DND-41 (cell line): ENCODE results near the gene TEKT5.

ENCODE experiments used
- ATAC-seq: fragments of 200-7000 bp; cut with Tn5 transposase; 3 replicates; pipeline ENCODE4 v1.9.1; 2021; ENCODE audit warnings: low read depth; ENCODE audit not compliant: insufficient read depth
- DNase-seq: peaks from one replicate; pipeline ENCODE4 v3.0.0-alpha.2; 2020
- H2AFZ ChIP-seq: 2 replicates; pipeline ENCODE4 v1.6.0; 2012; ENCODE audit warnings: low read depth, low read length
- H3K27ac ChIP-seq: 2 replicates; pipeline ENCODE4 v1.5.1; 2012; ENCODE audit warnings: low read length, inconsistent platforms
- H3K27me3 ChIP-seq: fragments of 200-600 bp; sonication (generic); 2 replicates; pipeline ENCODE4 v1.6.0; 2012; ENCODE audit warnings: low read length, mild to moderate bottlenecking, inconsistent platforms; ENCODE audit not compliant: insufficient read depth, poor library complexity
- H3K36me3 ChIP-seq: 2 replicates; pipeline ENCODE4 v1.5.1; 2012; ENCODE audit warnings: low read length, inconsistent platforms; ENCODE audit not compliant: insufficient read depth
- H3K4me1 ChIP-seq: 2 replicates; pipeline ENCODE4 v1.5.1; 2012; ENCODE audit warnings: mild to moderate bottlenecking, low read length; ENCODE audit not compliant: insufficient read depth
- H3K4me2 ChIP-seq: 2 replicates; pipeline ENCODE4 v1.6.0; 2012; ENCODE audit warnings: mild to moderate bottlenecking, moderate library complexity, low read length, inconsistent platforms; ENCODE audit not compliant: insufficient read depth
- H3K4me3 ChIP-seq, 2 experiments: fragments of 200-600 bp in 1 of 2; shearing (Covaris generic) in 1 of 2; 2 replicates each; pipeline ENCODE4 v1.5.1; 2012 to 2016; ENCODE audit warnings: inconsistent platforms in 2 of 2, low read length in 2 of 2, mild to moderate bottlenecking in 2 of 2, low read depth in 1 of 2, moderate library complexity in 1 of 2
- H3K79me2 ChIP-seq: 2 replicates; pipeline ENCODE4 v1.6.0; 2012; ENCODE audit warnings: low read length, inconsistent platforms; ENCODE audit not compliant: insufficient read depth
- H3K9ac ChIP-seq: 2 replicates; pipeline ENCODE4 v1.6.0; 2012; ENCODE audit warnings: low read depth, mild to moderate bottlenecking, inconsistent platforms, low read length, moderate library complexity
- H3K9me3 ChIP-seq: 2 replicates; pipeline ENCODE4 v1.5.1; 2012; ENCODE audit warnings: low read length, moderate library complexity, mild to moderate bottlenecking, inconsistent platforms; ENCODE audit not compliant: insufficient read depth, severe bottlenecking
- H4K20me1 ChIP-seq: 2 replicates; pipeline ENCODE4 v1.6.0; 2012; ENCODE audit warnings: low read length; ENCODE audit not compliant: insufficient read depth
- EZH2 ChIP-seq: IDR thresholded peaks from 3 replicates; pipeline ENCODE4 v1.6.1; 2012; ENCODE audit warnings: borderline replicate concordance, low read depth, mild to moderate bottlenecking, moderate library complexity, low read length, inconsistent platforms; ENCODE audit not compliant: severe bottlenecking
- TF ChIP-seq, protein P1 (sequence below): IDR thresholded peaks from 2 replicates; pipeline ENCODE4 v1.5.1; 2012; ENCODE audit warnings: borderline replicate concordance, low read length, moderate library complexity, mild to moderate bottlenecking; ENCODE audit not compliant: poor library complexity, severe bottlenecking; ENCODE audit errors: extremely low read depth

Gene TEKT5

DNA sequence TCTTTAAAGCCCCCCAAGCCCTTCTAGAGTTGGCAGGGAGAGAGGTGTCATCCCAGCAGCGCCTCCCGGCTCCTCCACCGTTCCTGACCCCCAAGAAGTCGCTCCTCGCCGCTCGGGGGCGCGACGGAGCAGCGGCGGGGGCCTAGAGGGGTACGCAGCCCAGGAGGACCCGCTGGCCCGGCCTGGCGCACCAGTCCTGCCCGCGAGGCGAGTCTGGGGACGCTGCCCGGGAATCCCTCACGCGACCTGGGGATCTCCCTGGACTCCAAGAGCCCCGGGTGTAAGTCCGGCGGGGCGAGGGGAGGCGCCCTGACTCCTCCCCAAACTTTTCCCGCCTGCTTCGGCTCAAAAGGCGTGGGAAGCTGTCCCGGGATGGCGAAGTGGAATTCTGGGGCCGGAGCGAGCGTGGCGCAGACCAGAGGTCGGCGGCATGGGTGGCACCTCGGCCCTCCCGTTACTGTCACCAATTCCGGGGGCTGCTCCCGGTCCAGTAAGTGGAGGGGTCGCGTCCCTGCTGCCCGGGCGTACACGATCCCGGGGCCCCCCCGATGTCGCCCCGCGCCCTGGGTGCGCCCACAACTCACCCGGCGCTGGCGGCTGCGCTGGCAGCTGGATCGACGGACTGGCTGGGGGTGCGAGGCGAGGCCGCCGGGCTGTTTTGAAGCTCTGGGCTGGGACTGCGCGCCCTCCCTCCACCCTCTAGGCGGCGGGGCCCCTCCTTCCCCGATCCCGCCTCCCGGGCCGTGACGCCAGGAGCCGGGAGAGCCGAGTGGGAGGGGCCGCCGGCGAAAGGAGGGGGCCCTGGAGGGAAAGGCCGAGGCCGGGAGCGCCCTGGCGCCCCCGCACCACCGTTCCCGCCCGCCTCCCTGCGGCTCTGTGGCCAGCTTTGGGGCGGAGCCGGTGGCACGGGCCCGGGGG lies 114.5 kb downstream of the TEKT5 start, which contains the start of gene EMP2:
TSS of gene EMP2 (minus strand) at position 634 of the 918 bp plus-strand sequence. CDS start 32,981 bp downstream, outside the sequence.
- Histone ChIP-seq H3K27ac (no peak within 1 kb of the TSS), H3K9me3 (no peaks in the 10 kb centered on the region), H3K4me2 (no peak within 1 kb of the TSS), H3K9ac (no peak within 1 kb of the TSS), H3K27me3 (peaks cover 8% of the 10 kb centered on the region), H2AFZ (no peak within 1 kb of the TSS), H3K79me2 (no peaks in the 10 kb centered on the region), H4K20me1 (no peaks in the 10 kb centered on the region), H3K4me3 (no peak within 1 kb of the TSS), H3K36me3 (no peaks in the 10 kb centered on the region), H3K4me1 (no peaks in the 10 kb centered on the region)
- TF ChIP-seq, protein P1, sequence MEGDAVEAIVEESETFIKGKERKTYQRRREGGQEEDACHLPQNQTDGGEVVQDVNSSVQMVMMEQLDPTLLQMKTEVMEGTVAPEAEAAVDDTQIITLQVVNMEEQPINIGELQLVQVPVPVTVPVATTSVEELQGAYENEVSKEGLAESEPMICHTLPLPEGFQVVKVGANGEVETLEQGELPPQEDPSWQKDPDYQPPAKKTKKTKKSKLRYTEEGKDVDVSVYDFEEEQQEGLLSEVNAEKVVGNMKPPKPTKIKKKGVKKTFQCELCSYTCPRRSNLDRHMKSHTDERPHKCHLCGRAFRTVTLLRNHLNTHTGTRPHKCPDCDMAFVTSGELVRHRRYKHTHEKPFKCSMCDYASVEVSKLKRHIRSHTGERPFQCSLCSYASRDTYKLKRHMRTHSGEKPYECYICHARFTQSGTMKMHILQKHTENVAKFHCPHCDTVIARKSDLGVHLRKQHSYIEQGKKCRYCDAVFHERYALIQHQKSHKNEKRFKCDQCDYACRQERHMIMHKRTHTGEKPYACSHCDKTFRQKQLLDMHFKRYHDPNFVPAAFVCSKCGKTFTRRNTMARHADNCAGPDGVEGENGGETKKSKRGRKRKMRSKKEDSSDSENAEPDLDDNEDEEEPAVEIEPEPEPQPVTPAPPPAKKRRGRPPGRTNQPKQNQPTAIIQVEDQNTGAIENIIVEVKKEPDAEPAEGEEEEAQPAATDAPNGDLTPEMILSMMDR = no peak
- no peak for TF ChIP-seq EZH2
- ATAC-seq = no peak
- no peak for DNase-seq

DNA sequence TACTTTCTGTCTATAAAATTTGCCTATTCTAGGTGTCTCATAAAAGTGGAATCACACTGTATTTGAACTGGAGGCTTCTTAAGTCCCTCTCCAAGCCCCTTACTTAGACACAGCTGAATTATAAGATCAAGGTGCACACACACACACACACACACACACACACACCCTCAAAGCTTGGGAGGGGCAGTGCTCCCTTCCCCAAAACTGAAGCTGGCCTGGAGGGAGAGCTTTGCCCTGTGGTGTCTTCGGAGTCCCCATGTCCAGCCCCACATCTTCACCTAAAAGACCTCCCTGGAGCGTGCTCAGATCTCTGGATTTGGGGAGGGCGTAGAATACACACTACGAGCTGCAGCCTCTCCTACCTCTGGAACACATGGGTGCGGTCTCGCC lies 115.2 kb downstream of the TEKT5 start:
- H3K36me3 ChIP-seq = no peaks in the 10 kb centered on the region
- H3K4me3 ChIP-seq = no peak overlapping the region
- H3K4me2 ChIP-seq = no peak overlapping the region
- no peaks in the 10 kb centered on the region for H4K20me1 ChIP-seq
- DNase-seq = no peak
- H3K4me1 ChIP-seq = no peaks in the 10 kb centered on the region
- H3K79me2 ChIP-seq = no peaks in the 10 kb centered on the region
- H3K9me3 ChIP-seq = no peaks in the 10 kb centered on the region
- peaks cover 3% of the 10 kb centered on the region for H3K27me3 ChIP-seq
- H2AFZ ChIP-seq = no peak overlapping the region
- no peak overlapping the region for H3K27ac ChIP-seq
- ATAC-seq = no peak
- H3K9ac ChIP-seq = no peak overlapping the region
- TF ChIP-seq EZH2 = no peak
- TF ChIP-seq, protein P1 = no peak

DNA sequence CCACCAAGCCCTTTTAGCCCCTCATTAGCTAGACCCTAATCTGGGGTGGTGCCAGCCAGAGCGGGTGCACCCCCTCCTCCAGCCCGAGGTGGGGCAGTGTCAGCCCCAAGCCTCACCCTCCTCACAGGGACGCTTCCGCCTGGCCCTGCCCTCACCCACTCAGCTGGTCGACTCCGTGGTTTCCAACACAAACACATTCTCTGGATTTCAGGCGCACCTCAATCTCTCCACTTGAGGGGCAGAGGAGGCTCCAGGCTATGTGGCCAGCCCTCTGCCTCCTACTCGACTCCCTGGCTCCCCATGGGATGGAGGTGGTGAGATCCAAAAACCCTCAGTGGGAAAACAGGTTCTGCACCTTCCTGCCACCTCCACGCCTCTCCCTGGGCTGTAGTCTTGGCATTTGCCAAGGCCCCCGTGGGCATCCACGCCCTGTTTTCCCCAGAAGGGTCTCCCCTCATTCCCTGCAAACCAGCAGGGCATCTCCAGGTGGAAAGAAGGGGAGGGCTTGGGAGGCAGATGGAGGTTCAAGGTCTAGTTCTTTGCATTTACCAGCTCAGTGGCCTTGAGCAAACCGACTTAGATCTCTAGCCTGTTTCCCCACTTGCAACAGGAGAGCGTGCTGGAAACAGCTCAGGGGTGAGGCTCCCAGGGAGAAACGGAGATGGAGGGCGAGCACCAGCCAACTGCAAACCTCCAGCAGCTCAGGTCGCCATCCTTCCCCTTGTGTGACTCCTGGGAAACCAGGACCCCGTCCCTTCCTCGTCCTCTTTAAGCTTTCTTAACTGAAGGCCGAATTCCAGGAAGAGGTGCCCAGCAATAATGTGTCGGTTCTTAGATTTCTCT lies 116.0 kb downstream of the TEKT5 start:
- H2AFZ ChIP-seq = no peak overlapping the region
- no peak overlapping the region for H3K27ac ChIP-seq
- no peak overlapping the region for H3K4me3 ChIP-seq
- no peaks in the 10 kb centered on the region for H3K4me1 ChIP-seq
- no peaks in the 10 kb centered on the region for H4K20me1 ChIP-seq
- peaks cover 2% of the 10 kb centered on the region for H3K27me3 ChIP-seq
- DNase-seq = no peak
- H3K36me3 ChIP-seq = no peaks in the 10 kb centered on the region
- no peak for ATAC-seq
- no peak for TF ChIP-seq EZH2
- TF ChIP-seq, protein P1 = no peak
- no peak overlapping the region for H3K4me2 ChIP-seq
- H3K9ac ChIP-seq = no peak overlapping the region
- H3K9me3 ChIP-seq = no peaks in the 10 kb centered on the region
- H3K79me2 ChIP-seq = no peaks in the 10 kb centered on the region
